Coronary artery (tissue), 2 donors: ENCODE data around the gene FBXL17.
"Not testable (repeated sequence)": the region's sequence is repeated elsewhere in the genome, so short reads cannot be mapped to it uniquely, and the experiment has no call there.

ENCODE experiments used
- DNase-seq: peaks from one replicate; pipeline ENCODE4 v3.0.0-alpha.2; 2017; ENCODE audit warnings: low spot score
- H3K27ac ChIP-seq, 2 donors: fragments of 200-600 bp; sonication (generic); one replicate each; pipeline ENCODE4 v1.5.1; 2016 to 2019
- H3K4me3 ChIP-seq: fragments of 200-600 bp; sonication (generic); 2 replicates; pipeline ENCODE4 v1.5.1; 2016; ENCODE audit warnings: mild to moderate bottlenecking, moderate library complexity
- TF ChIP-seq, protein P1 (sequence below): fragments of 200-600 bp; sonication (generic); IDR thresholded peaks from one replicate; pipeline ENCODE4 v1.5.1; 2019; ENCODE audit warnings: antibody characterized with exemption

Gene FBXL17

DNA sequence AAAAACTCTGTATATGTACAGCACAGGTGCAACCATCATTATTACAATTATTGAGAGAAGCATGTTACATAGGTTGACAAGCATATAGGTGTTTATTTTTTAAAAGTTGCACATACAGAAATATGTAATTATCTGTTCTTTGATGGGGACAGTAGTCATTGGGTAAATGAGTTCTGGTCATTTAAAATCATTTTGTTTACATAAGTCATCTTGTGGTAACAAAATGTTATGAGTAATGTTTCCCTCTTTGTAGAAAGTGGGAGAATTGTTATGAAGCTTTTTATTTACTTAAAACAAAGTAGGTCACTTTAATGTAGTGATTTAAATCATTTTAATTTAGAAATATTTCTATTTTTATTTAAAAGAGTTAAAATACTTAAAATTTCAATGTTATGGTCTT, 33.8 kb upstream of the FBXL17 start:
- H3K27ac ChIP-seq, result no peak overlapping the region
- TF ChIP-seq, protein P1, sequence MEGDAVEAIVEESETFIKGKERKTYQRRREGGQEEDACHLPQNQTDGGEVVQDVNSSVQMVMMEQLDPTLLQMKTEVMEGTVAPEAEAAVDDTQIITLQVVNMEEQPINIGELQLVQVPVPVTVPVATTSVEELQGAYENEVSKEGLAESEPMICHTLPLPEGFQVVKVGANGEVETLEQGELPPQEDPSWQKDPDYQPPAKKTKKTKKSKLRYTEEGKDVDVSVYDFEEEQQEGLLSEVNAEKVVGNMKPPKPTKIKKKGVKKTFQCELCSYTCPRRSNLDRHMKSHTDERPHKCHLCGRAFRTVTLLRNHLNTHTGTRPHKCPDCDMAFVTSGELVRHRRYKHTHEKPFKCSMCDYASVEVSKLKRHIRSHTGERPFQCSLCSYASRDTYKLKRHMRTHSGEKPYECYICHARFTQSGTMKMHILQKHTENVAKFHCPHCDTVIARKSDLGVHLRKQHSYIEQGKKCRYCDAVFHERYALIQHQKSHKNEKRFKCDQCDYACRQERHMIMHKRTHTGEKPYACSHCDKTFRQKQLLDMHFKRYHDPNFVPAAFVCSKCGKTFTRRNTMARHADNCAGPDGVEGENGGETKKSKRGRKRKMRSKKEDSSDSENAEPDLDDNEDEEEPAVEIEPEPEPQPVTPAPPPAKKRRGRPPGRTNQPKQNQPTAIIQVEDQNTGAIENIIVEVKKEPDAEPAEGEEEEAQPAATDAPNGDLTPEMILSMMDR, result no peak
- DNase-seq, result no peak
- no peak overlapping the region for H3K4me3 ChIP-seq

DNA sequence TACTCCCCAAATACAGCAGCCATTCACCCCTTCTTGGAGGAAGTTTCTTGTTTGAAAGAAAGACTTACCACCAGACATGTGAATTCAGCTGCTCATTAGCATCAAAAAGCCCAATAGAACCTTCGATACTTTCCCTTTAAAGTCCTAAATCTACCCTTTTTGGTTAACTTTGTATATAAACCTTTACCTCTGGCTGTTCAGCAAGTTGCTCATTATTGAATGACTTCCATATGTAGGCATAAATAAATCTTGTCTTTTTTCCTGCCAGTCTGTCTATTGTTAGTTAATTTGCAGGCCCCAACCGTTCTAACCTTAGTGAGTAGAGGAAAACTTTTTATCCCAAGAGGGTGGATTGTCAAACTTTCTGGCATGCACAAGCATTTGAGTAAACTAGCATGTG, 27.9 kb upstream of the FBXL17 start:
- H3K4me3 ChIP-seq, result no peak overlapping the region
- no peak for DNase-seq

GRCh38 chr5:108405201-108405600, 23.3 kb upstream of the FBXL17 start:
- not testable (repeated sequence) for H3K4me3 ChIP-seq, DNase-seq, H3K27ac ChIP-seq

More for the DNA sequence above, 27.9 kb upstream of the FBXL17 start:
- TF ChIP-seq, protein P1, result no peak
- no peak overlapping the region for H3K27ac ChIP-seq

DNA sequence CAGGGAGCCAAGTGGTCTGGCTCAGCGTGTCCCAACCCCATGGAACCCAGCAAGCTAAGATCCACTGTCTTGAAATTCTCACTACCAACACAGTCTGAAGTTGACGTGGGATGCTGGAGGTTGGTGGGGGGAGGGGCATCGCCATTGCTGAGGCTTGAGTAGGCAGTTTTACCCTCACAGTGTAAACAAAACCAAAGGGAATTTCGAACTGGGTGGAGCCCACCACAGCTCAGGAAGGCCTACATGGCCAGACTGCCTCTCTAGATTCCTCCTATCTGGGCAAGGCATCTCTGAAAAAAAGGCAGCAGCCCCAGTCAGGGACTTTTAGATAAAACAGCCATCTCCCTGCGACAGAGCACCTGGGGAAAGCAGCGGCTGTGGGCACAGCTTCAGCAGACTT, 17.1 kb upstream of the FBXL17 start:
- no peak for DNase-seq
- no peak overlapping the region for H3K27ac ChIP-seq
- TF ChIP-seq, protein P1, result no peak
- no peak overlapping the region for H3K4me3 ChIP-seq

DNA sequence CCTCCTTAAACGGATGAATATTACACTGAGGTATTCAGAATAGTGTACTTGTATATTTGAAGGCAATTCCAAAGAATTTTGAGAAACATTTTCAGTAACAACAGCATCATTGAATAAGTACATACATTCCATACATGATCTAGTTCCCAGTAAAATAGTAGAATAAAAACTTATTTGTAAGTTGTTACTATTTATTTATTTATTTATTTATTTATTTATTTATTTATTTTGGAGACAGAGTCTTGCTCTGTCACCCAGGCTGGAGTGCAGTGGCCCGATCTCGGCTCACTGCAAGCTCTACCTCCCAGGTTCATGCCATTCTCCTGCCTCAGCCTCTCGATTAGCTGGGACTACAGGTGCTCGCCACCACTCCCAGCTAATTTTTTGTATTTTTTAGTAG, 14.9 kb upstream of the FBXL17 start:
- not testable (repeated sequence) for H3K27ac ChIP-seq, H3K4me3 ChIP-seq, DNase-seq

- Histone ChIP-seq H3K27ac (no peak overlapping the region), H3K4me3 (no peak overlapping the region)
- TF ChIP-seq, protein P1, result no peak
- no peak for DNase-seq
Measured at GRCh38 chr5:108387758-108388157, 5.9 kb upstream of the FBXL17 start.

GRCh38 chr5:108386345-108387061, 4.6 kb upstream of the FBXL17 start:
- TF ChIP-seq, protein P1, result no peak
- Histone ChIP-seq H3K4me3 (no peak overlapping the region), H3K27ac (no peak overlapping the region)
- DNase-seq, result no peak

DNA sequence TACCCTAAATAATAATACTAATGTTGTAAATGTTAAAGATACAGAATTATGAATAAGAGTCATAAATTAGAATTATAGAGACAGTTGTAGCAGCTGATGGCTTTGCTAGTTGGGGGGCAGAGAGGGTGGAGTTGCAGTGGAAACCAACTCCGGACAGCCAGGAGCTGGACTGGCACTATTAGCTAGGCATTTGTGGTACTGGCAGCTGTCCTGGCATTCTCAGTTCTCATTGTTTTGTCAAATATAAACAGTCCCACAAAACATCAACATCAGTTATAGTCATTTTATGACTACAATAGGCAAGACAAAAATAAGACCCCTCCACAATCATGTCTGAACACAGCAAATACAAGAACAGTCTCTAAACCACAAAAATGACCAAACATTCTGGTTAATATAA, 2.8 kb upstream of the FBXL17 start:
- no peak for DNase-seq
- TF ChIP-seq, protein P1, result no peak
- H3K27ac ChIP-seq, result no peak overlapping the region
- H3K4me3 ChIP-seq, result no peak overlapping the region
